SHP77 (cell line): ENCODE results near the gene SGO2.
"Not testable (repeated sequence)": the region's sequence is repeated elsewhere in the genome, so short reads cannot be mapped to it uniquely, and the experiment has no call there.

ENCODE experiments used
- DNase-seq, 2 experiments: peaks; one replicate each; lab custom pipeline; 2025; lab: John Stamatoyannopoulos, UW

Gene SGO2

DNA sequence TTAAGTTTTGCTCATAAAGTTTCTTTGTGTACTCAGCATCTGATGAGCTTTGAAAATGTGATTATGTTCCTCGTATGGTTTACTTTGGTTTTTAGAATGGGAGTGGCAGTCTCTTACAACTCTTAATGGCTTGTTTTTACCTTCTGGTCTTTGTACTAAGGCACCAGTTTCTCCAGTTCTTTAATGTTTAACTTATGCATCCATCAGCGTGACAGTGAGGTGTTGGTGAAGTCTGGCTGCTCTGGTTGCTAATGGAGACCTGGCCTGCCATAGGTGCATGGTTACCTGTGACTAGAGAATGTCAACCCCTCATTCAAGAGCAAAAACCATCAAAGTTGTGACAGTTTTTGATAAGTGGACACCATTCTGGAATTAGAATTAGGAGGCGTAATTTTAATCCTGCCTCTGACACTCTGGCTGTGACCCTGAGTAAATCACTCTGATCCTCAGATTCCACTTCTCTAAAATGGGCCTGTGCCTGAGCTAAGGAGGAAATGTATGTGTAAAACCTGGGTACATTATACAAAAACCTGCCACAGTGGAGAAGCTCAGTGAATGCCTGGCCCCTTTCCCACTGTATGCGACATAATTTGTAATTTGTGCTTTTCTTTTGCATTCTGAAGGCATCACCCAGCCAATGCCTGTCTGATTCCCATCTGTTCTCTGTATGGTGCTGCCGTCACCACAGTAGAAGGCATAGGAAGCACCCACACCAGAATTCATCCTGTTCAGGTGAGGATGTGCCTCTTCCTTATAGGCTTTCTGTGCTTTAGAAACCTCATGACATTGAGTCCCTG is 71.0 kb downstream of the SGO2 start:
- no peak for DNase-seq

DNA sequence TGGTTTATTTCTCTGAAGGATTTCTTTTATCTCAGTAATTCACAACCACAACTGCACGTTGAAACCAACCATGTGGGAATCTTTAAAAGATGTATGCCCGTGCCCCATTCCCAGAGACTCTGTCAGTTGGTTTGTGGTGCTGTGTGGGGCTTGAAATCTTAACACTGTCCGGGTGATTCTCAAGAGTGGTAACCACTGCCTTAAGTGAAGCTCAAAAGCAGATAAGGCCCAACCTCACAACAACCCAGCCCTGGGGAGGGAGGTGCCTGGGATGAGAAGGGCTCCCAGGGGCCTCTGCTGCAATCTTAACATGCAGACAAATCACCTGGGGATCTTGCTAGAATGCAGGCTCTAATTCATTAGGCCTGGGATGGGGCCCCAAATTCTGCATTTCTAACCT is 73.2 kb downstream of the SGO2 start:
- DNase-seq: no peak

DNA sequence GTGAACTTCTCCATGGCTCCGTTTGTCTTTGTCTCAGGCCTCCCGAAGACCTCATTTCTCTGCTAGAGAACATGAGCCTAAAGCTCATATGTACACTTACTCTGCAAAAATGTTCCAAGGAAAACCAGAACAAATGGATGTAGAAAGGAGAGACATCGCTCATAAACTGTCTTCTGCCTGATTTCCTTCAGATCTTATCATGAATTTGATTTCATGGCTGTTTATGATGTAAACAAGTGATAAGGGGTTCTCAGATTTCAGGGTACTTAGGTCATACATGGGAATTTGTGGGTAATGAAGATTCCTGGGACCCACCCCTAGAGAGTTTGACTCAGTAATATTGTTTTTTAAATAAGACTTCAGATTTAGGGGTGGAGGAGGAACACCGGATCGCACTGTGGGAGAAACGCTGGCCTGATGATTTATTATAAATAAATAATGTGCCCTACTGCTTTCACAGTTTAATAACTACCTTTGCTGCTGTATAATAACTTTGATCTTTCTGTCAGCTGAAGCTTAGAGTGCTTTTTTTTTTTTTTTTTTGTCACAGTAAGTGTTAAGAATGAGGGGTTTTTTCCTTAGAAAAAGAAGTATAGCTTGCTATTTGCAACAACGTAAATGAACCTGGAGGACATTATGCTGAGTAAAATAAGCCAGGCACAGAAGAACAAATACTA is 74.7 kb downstream of the SGO2 start:
- no peak for DNase-seq

DNA sequence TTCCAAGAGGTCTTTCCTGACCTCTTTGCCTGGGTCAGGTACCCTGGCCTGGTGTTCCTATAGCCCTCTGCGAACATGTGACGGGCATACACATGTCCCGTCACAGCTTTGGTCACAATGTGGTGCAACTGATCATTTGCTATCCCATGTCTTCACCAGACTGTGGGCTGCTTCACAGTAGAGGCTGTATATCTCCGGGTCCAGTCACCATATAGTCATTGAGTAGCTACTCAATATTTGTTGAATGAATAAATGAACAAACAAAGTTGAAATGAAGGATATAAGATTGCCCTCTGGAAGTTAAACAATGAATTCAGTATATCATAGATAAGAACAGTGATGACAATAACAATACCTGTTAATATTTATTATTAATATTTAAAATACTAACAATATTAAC is 76.6 kb downstream of the SGO2 start:
- no peak for DNase-seq

DNA sequence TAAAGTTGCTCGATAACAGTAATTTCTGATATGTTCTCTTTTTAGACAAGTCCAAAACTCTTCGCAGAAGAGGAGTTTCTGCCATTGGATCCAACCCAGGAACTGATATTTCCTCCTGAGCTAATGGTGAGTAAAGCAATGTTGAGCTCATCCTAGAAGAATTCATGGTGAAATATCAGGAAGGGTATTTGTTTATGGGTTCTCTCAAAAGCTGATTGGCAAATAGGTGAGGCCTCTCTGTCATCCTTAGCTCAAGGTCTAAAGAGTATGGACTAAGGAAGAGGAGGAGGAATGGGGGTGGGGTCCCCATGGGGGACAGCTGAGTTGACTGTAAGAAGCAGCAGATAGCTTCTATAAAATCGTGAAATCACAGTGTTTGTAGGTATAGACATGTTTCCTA is 78.0 kb downstream of the SGO2 start:
- DNase-seq: no peak

DNA sequence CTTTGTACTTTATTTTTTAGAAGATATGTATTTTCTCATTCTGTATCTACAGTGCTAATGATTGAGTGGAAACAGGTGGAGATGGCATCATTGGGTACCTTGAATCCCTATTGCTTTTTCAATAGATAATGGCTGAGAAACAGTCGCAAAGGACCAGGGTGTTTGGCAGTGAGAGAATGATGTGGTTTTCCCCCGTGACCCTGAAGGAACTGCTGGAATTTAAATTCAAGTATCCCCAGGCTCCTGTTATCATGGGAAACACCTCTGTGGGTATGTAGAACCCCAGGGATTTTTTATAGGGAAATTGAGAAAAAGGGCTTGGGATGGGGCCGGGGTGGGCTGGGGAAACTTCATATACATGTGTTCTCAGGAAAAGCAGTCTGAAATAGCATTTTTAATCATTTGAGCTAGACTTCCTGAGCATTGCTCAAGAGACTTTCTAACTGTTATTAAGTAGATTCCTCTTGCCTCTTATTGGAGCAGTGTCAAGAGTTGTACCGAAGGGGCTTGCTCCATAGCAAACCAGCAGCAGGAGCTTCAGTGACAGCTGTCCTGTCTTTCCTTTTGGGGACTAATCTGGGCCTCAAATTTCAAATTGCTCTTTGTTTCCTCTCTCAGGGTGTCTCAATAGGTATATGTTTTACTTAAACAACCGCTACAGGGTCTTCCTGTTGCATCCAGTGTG is 78.7 kb downstream of the SGO2 start:
- DNase-seq: no peak

DNA sequence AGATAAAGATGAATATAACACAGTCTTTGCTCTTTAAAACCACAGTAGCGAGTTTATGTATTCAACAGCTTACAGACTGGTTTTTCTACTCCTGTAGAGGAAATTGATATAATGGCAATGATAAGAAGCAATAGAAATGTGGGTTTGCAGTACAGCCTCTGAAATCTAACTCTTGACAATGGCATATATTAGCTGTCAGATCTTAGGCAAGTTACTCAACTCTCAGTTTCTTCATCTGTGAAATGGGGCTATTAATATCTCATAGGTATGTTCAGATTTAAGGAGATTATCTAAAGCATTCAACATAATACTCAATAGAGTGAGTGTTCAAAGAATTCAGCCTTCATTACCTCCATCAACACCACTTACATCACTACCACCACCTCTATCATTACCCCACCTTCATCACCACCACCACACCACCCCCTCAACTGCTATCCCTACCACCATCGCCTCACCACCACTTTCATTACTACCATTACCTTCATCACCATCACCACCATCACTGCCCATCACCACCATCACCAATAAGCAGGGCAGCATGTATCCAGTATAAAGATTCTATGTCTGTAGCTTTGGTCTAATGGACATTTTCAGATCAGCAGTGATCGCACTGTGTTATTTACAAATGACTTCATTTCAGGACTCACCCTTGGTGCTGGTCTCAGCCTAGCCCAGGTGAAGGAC is 82.5 kb downstream of the SGO2 start:
- DNase-seq: no peak

DNA sequence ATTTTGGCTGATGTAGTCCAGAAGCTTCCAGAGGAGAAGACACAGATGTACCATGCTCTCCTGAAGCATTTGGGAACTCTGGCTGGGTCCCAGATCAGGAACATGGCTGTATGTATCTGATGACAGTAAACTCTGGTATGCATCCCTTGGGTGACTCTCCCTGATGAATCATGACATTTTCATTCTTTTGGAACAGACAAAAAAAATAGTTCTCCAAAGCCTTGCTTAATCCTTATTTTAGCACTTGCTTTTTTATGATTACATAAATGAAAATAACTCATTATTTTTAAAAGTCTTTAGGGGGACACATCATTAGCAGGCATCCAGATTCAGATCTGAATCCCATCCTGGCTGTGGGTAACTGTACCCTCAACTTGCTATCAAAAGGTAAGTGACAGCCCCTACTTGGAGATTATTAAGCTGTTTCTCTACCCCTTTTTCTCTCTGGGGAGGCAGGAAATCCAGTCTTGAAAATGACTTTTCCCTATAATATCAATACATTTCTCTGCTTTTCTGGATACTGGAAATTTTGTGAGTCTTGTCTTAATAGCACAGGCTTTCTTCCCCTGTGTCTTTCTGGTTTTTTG is 83.1 kb downstream of the SGO2 start:
- no peak for DNase-seq

DNA sequence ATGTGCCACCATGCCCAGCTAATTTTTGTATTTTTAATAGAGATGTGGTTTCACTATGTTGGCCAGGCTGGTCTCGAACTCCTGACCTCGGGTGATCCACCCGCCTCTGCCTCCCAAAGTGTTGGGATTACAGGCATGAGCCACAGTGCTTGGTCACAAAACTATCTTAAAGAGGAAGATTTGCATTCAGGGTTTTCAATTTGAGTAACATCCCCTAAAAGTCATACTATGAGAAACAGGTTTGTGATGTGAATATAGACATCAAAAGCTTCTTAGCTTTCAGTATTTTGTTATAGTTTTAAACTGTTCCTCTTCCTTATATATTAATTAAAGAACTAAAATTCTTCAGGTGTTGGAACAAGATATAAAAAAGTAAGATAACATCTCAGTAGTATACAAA is 84.2 kb downstream of the SGO2 start:
- DNase-seq: not testable (repeated sequence)

DNA sequence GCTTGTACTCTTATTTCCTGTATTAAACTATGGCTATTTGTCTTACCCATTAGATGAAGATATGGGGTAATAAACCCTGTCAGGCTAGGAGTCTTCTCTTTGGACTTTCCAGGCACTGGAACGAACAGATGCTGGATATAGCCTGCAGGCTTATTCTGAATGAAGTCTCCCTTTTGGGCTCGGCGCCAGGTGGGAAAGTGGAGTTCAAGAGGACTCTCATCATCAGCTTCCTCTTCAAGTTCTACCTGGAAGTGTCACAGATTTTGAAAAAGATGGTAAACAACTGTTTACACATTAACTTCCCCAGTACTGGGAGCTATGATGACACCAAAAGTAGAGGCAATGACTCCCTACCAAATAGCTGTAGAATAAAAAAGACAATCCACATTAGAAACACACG is 87.7 kb downstream of the SGO2 start:
- no peak for DNase-seq

DNA sequence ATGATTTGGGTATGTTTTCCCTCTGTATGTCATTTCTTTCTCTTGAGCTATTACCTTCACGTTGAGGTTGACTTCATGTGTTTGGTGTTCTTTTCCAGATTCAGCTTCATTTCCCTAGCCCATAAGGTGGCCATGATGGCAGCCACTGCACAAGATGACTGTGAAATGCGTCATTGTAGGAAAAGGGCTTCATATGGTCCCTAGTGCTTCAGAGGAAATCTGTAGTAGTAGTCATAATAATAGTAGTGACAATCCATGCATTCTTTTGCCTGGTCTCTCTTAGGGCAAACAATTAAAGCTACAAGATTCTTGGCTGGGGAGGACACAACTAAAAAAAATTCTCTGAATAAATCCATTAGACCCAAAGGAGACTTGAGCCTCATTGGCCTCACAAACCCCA is 88.2 kb downstream of the SGO2 start:
- DNase-seq: no peak

DNA sequence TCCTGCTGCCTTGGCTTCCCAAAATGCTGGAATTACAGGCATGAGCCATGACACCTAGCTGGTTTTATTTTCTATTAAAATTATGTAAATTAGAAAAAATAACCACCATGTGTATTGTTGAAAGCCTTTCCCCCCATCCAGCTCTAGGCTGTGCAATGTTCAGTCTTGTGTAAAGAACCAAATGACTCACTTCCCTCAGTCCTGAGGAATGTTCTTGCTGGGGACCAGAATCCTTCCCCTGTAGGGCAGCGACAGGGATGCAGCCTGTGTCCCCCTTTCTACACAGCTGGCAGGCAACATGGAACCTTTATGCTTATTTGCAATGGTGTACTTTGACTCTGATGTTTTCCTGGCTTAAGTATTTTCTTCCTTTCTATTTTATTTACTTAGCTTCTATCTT is 89.2 kb downstream of the SGO2 start:
- no peak for DNase-seq

DNA sequence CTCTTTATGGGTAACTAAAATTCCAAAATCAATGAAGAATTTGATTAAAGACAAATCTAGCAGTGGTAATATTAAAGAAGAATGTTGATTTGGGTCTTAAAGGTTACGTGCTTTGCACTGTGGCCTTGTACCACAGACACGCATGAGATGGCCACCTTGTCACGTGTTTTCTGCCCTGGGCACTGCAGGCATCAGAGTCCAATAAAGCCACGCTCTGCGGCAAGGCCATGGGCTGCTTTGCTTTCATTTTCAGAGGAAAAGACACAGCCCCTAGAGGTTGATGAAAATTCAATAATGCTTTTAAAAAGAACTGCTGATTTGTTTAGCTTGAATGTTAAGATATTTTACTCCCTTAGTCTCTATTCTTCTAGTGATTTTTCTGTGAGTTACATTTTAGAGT is 90.2 kb downstream of the SGO2 start:
- DNase-seq: peak in 1 of 2 experiments; percentile 59

DNA sequence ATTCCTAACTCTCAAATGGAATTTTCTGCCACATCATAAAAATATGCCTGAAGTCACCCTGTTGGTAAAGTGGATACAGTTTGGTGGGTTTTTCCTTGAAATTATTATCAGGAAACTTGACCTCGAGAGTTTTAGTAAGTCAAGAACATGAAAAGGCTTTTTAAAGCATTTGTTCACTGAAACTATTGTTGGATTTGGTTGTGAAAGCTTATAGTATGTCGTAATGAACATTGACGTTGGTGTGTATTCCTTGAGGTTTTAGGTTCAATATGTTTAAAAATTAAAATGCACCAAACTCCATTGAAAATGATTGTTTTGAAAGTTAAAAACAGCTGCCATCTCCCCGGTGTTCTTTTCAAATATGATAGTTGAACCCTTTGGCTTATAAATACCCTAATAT is 90.6 kb downstream of the SGO2 start:
- DNase-seq: no peak

DNA sequence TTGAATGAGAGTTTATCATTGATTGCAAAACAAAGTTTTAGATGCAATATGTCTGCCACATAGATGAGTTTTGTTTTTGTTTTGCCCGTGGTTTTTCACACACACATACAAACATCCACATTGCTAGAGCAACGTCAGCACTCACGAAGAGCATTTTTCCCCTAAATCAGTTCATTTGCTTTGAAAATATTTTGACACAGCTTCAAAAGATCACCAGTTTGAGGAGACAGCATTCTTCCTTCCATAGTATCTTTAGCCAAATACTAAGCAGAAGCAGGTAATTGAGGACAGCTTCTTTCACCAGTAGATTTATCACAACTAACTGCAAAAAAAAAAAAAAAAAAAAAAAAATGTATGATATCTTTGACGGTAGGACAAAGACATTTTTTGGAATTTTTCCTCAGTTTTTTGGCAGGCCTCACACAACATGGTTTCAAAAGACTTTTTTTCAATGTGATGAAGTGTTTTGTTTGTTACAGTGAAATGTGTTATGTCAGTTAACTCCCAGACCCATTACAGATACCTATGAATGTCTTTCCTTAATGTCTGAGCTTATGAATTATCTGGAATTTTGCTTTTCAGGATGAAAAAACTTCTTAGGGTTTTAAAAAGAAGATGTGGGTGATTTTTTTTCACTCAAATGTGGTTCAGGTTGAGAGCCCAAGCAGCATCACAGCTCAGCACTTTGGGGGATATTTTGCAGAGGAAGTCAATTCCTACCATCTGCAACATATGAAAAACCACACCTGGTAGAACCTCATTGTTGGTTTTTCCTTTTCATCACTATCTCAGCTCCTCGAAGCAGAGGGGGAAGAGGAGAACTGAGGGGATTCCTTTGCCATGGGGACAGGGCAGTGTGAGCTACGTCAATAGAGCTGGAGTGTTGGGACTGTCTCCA is 91.4 kb downstream of the SGO2 start:
- DNase-seq: no peak

DNA sequence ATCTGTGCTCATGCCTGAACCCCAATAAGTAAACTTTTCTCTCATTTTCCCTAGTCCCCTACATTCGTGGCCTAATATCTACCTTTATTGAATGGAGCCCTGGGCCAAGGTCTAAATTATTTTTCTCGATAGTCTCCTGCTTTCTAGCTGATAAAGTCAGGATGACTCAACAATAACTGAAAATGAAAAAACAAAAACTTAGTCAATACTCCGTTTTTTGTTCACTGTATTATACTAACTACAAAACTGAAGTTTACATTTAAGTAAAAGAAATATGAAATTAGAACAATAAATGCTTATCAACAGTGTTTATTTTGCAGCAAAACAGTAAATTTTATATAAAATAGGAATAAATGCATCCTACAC is 92.0 kb downstream of the SGO2 start:
- no peak for DNase-seq

DNA sequence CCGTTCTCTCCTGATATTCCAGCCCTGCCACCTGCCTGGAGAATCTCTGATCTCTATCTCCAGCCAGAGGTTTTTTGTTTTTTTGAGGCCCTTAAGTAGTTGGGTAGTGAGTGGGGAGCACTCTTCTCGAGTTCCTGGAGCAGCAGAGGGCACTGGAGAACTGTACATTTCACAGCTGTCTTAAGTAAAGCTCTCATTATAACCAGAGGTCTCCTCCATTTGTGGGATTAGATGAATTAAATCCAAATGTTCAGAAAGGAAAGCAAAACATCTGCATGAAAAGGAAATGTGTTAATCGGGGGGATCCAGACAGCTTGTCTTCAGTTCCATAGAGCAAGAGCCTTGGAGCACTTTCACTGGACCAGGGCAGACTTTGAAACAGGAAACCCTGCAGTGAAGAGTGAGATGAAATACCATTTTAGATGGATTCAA is 92.6 kb downstream of the SGO2 start:
- no peak for DNase-seq

DNA sequence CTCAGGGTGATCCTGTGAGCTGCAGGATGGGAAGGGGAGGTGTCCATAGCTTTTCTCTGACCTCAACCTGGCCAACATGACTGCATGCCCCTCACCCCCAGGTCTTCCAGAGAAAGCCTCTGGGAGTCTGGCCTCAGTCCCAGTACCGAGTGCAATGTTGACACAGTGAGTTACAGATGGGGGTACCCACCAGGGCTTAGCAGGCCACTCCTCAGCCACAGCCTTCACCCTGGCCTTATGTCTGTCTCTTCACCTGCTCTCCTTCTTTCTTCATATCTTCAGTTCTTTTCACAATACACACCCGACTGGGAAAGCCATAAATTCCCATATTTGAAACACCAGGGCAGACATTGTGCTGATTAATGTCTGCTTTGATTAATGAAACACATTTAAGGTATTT is 93.3 kb downstream of the SGO2 start:
- no peak for DNase-seq

DNA sequence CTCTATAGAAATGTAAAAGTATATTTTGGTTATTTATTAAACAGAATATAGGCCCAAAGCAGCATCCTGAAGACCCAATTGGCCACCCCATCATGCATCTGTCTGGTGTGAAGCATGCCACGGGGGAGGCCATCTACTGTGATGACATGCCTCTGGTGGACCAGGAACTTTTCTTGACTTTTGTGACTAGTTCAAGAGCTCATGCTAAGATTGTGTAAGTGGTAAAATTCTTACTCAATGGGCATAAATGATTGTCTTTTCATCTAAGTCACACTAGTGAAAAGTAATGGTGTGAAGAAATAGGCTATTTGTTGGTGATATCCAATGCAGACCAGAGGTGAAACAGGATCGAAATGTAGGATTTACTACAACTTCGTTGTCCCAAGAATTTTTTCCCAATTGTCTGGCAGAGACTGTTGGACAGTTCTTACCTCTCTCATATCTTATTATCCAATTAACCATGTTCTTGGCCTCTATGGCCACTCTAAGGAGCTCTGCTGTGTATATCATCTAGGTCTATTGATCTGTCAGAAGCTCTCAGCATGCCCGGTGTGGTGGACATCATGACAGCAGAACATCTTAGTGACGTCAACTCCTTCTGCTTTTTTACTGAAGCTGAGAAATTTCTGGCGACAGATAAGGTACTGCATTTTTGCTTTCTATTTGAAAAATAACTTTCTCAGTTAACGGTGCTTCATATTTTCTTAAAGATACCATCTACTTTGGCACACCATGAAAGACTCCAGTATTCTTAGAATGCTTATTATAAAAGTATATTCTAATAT is 94.8 kb downstream of the SGO2 start:
- DNase-seq: no peak

DNA sequence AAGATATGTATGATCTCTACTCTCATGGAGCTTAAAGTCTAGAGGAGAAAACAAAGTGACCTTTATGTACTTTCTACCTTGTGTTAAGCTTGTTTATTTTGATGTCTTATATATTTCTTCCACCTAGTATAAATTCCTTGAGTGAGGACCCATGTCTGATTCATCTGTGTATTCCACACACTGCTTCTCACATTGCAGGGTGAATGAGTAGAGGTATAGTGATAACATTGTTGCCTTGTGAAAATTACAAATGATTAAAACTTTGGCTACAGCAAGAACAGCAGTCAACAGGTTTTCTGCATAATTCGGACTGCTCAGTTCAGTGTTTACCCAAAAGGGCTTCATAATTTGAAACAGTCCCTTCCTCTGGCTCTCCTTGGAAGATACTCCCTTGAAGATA is 96.1 kb downstream of the SGO2 start:
- no peak for DNase-seq
